ENCODE data around the gene CCDC157.

Gene CCDC157

GRCh38 chr22:30344447-30345200, 12.2 kb upstream of the CCDC157 start:
- ChIA-PET POLR2A (no interaction called here), CTCF (interaction anchor here (0.9 to 1.2 kb wide), 2 partner anchors 8 to 57 kb away, joined by 3 to 7 read pairs; no protein-coding TSS in a partner anchor)
- TF ChIP-seq CTCF (IDR thresholded peaks at IDR 0.05; ENCODE audit: insufficient read depth, low read length, missing control alignments) = no peak
- DNase-seq (ENCODE audit: low read depth, low spot score) = no peak
- H3K4me3 ChIP-seq (ENCODE audit: low read depth, low read length) = no peak overlapping the region

GRCh38 chr22:30347255-30347892, 9.4 kb upstream of the CCDC157 start:
- no peak for TF ChIP-seq CTCF (IDR thresholded peaks at IDR 0.05; ENCODE audit: insufficient read depth, low read length, missing control alignments)
- no peak overlapping the region for H3K4me3 ChIP-seq (ENCODE audit: low read depth, low read length)
- CTCF ChIA-PET = interaction anchor here (1.0 kb wide), 2 partner anchors 12 to 60 kb away, joined by 3 read pairs; no protein-coding TSS in a partner anchor
- POLR2A ChIA-PET = interaction anchor here (0.6 to 1.5 kb wide), 2 partner anchors 9 to 59 kb away, joined by 3 to 6 read pairs; partner anchors contain the start of genes CCDC157 and SF3A1
- DNase-seq (ENCODE audit: low read depth, low spot score) = no peak

GRCh38 chr22:30348404-30348803, 8.4 kb upstream of the CCDC157 start:
- no peak for DNase-seq (ENCODE audit: low read depth, low spot score)
- POLR2A ChIA-PET = interaction anchor here (0.6 to 1.5 kb wide), 3 partner anchors 8 to 93 kb away, joined by 3 to 6 read pairs (median 5); partner anchors contain the start of genes CCDC157 and SF3A1
- H3K4me3 ChIP-seq (ENCODE audit: low read depth, low read length) = no peak overlapping the region
- no peak for TF ChIP-seq CTCF (IDR thresholded peaks at IDR 0.05; ENCODE audit: insufficient read depth, low read length, missing control alignments)
- CTCF ChIA-PET = interaction anchor here (1.0 kb wide), 1 partner anchor 61 kb away, joined by 3 read pairs; no protein-coding TSS in a partner anchor

DNA sequence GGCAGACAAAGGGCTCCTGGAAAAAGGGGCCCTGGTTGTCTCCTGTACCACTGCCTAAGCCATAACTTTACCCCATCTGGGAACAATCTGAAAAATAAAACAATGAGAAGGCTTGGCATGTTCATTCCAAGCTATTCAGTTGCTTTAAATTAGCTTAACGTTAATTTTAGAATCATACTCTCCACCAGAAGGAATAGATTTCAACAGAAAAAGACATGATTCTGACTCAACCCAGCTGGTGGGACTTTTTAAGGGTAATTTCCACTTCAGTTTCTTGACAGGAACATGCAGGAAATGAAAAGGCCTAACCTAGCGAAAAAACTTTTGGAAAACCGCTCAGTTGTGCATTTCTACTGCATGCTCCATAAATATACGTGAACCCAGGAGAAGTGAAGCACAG, 8.0 kb upstream of the CCDC157 start:
- no peak overlapping the region for H3K4me3 ChIP-seq (ENCODE audit: low read depth, low read length)
- ChIA-PET CTCF (no interaction called here), POLR2A (interaction anchor here (0.6 to 1.5 kb wide), 2 partner anchors 8 to 93 kb away, joined by 5 to 6 read pairs; partner anchors contain the start of genes CCDC157 and SF3A1)
- TF ChIP-seq CTCF (IDR thresholded peaks at IDR 0.05; ENCODE audit: insufficient read depth, low read length, missing control alignments) = no peak
- DNase-seq (ENCODE audit: low read depth, low spot score) = no peak

DNA sequence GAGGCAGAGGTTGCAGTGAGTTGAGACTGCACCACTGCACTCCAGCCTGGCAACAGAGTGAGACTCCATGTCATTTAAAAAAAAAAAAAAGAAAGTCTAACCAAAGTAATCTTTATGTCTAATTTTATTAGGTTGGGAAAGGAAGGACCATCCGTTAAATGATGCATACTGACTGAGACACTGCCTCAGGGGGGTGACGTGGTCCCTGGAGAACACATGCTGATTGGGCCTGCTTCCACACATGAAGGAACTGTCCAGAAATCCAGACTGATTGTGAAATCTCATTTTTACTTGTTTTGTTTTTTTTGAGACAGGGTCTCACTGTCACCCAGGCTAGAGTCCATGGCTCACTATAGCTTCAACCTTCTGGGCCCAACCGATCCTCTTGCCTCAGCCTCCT, 5.6 kb upstream of the CCDC157 start:
- POLR2A ChIA-PET = no interaction called here
- H3K4me3 ChIP-seq (ENCODE audit: low read depth, low read length) = no peak overlapping the region
- CTCF ChIA-PET = no interaction called here
- no peak for DNase-seq (ENCODE audit: low read depth, low spot score)
- TF ChIP-seq CTCF (IDR thresholded peaks at IDR 0.05; ENCODE audit: insufficient read depth, low read length, missing control alignments) = no peak

DNA sequence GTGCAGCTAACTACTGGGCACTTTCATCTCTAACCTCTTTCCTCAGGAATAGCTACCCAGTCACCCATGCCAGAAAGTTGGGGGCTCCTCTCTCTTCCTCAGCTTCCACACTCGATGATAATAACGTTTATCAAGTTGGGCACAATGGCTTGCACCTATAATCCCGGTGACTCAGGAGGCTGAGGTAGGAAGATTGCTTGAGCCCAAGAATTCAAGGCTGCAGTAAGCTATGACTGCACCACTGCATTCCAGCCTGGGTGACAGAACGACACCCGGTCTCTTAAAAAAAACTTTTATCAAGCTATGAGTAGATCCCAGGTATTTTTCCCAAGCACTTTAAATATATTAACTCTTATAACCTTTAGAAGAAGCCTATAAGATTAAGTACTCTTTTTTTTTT, 2.2 kb upstream of the CCDC157 start:
- no peak overlapping the region for H3K4me3 ChIP-seq (ENCODE audit: low read depth, low read length)
- ChIA-PET POLR2A (interaction anchor here (0.6 kb wide), 3 partner anchors 11 to 712 kb away, joined by 3 read pairs; no protein-coding TSS in a partner anchor), CTCF (interaction anchor here (0.9 to 3.3 kb wide), 5 partner anchors 66 to 246 kb away, joined by 3 to 12 read pairs (median 5); partner anchors contain the start of gene CASTOR1)
- TF ChIP-seq CTCF (IDR thresholded peaks at IDR 0.05; ENCODE audit: insufficient read depth, low read length, missing control alignments) = no peak
- DNase-seq (ENCODE audit: low read depth, low spot score) = no peak
